ENCODE measurements around the gene ADD3.

ADD3 gene

DNA sequence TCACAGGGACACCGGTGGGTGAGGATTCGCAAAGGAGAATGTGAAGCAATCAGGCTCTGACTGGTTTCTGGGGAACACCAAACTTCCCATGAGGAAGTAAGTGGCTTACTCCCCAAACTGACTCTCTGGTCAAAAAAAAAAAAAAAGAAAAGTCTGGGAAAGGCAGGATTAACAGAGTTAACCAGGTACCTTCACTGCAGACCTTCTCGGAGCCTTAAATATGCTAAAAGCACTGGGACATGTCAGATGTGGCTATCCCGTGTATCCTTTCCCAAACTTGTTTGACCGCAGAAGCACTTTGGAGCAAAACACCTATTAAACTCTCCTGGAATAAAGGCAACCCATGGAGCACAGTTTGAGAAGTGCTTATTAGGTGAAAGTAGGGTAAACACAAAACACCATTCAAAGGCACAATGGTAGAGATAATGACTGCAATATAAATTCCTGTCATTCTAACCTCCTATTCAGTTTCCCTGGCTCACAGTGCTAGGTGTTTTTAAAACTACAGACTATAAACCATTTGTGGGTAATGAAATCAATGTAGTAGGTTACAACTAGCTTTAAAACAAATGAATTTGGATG is 155.5 kb downstream of the ADD3 start:
- FAIRE-seq (no peak), DNase-seq (ENCODE audit: insufficient read length, low spot score) (no peak)
- TF ChIP-seq CTCF (IDR thresholded peaks at IDR 0.05; ENCODE audit: insufficient read depth, missing control alignments) = no peak

GRCh38 chr10:110163841-110164240 is 156.1 kb downstream of the ADD3 start:
- no peak for TF ChIP-seq CTCF (IDR thresholded peaks at IDR 0.05; ENCODE audit: insufficient read depth, missing control alignments)
- no peak for DNase-seq (ENCODE audit: insufficient read length, low spot score)
- FAIRE-seq = no peak

GRCh38 chr10:110165239-110165638 is 157.5 kb downstream of the ADD3 start:
- FAIRE-seq (no peak), DNase-seq (ENCODE audit: insufficient read length, low spot score) (no peak)
- TF ChIP-seq CTCF (IDR thresholded peaks at IDR 0.05; ENCODE audit: insufficient read depth, missing control alignments) = no peak

GRCh38 chr10:110167149-110167548 is 159.4 kb downstream of the ADD3 start:
- no peak for DNase-seq (ENCODE audit: insufficient read length, low spot score)
- no peak for FAIRE-seq
- no peak for TF ChIP-seq CTCF (IDR thresholded peaks at IDR 0.05; ENCODE audit: insufficient read depth, missing control alignments)

- TF ChIP-seq CTCF (IDR thresholded peaks at IDR 0.05; ENCODE audit: insufficient read depth, missing control alignments) = no peak
- DNase-seq (ENCODE audit: insufficient read length, low spot score) = no peak
- no peak for FAIRE-seq
These were observed 161.1 kb downstream of the ADD3 start for GRCh38 chr10:110168601-110169481.

DNA sequence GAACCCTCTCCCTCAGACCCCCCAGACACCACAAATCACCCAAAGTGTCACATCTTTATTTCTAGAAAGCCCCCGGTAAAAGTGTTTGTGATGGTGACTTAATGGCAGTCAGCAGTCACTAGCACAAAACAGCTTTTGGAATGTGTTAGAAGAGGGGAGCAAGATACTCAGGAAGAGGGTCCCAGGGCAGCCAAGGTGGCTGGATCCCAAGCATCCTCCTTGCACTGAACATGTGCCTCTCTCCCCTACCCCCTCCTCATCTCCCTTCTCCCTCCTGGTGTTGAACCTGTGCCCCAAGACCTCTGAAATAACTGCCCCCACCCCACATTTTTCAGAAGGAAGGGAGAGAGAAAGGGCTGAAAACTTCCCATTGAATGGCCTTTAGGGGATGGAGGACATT is 161.8 kb downstream of the ADD3 start:
- TF ChIP-seq CTCF (IDR thresholded peaks at IDR 0.05; ENCODE audit: insufficient read depth, missing control alignments) = no peak
- DNase-seq (ENCODE audit: insufficient read length, low spot score) = no peak
- no peak for FAIRE-seq

All from D721Med (cell line).